Erythroblast (primary cell): ENCODE results near the gene APBB1IP.

Experiments
- GATA1 ChIP-seq: IDR thresholded peaks from 2 replicates; pipeline ENCODE4 v1.6.1; 2011; ENCODE audit warnings: low read depth, mild to moderate bottlenecking, control low read depth, low read length, moderate library complexity
- POLR2A ChIP-seq: IDR thresholded peaks from 2 replicates; pipeline ENCODE4 v1.6.1; 2011; ENCODE audit warnings: mild to moderate bottlenecking, low read length

DNA sequence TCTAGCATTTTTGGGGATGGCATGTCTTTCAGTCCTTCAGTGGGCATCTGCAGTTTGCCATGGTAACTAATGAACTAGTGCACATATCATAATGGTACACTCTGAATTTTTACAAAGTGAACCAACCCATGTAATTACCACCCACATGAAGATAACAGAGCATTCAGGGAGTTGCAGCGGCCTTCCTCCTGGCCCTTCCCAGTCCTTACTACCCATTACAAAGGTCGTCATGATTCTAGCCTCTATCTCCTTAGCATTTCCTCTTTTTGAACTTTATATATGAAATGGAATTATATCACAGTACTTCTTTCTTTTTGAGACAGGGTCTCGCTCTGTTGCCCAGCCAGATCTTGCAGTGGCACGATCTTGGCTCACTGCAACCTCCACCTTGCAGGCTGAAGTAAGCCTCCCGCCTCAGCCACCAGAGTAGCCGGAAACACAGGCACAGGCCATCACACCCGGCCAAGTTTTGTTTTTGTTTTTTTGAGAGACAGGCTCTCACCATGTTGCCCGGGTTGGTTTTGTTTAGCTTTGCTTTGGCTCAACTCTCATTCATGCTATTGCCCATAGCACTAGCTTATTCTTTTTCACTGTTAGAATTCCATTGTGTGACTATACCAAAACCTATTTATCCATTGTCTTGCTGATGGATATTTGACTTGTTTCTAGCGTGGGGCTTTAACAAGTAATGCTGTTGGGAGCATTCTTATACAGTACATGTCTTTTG is 79.2 kb downstream of the APBB1IP start:
- TF ChIP-seq POLR2A = no peak
- no peak for TF ChIP-seq GATA1
